H9 (cell line): ENCODE measurements around the gene FILIP1. TPM values are rescaled to one million over a fixed set of nuclear protein-coding genes. Genes with fewer than 3 reads are reported as not detected.

Experiments
- DNase-seq: peaks from one replicate; pipeline ENCODE4 v3.0.0-alpha.2; 2017
- H2AFZ ChIP-seq: one replicate; pipeline ENCODE4 v1.6.1; 2013; ENCODE audit warnings: mild to moderate bottlenecking, low read length, control low read depth, moderate library complexity
- H2AK5ac ChIP-seq: 2 replicates; pipeline ENCODE4 v1.6.1; 2013; ENCODE audit warnings: low read length, control low read depth, mixed read lengths; ENCODE audit not compliant: insufficient read length
- H2BK120ac ChIP-seq: one replicate; pipeline ENCODE4 v1.6.1; 2013; ENCODE audit warnings: low read depth, mild to moderate bottlenecking, low read length, control low read depth, inconsistent platforms; ENCODE audit not compliant: poor library complexity, severe bottlenecking
- H2BK12ac ChIP-seq: 2 replicates; pipeline ENCODE4 v1.6.1; 2013; ENCODE audit warnings: low read length, control low read depth, mixed read lengths, low read depth; ENCODE audit not compliant: insufficient read length
- H2BK15ac ChIP-seq: 2 replicates; pipeline ENCODE4 v1.6.1; 2013; ENCODE audit warnings: low read depth, low read length, control low read depth
- H2BK20ac ChIP-seq: one replicate; pipeline ENCODE4 v1.6.1; 2013; ENCODE audit warnings: low read depth, mild to moderate bottlenecking, low read length, control low read depth, inconsistent platforms; ENCODE audit not compliant: poor library complexity, severe bottlenecking
- H2BK5ac ChIP-seq: 2 replicates; pipeline ENCODE4 v1.6.1; 2013; ENCODE audit warnings: low read length, control low read depth, mixed read lengths; ENCODE audit not compliant: insufficient read length
- H3K14ac ChIP-seq: 2 replicates; pipeline ENCODE4 v1.6.1; 2013; ENCODE audit warnings: low read length, control low read depth; ENCODE audit not compliant: insufficient read depth
- H3K18ac ChIP-seq: 2 replicates; pipeline ENCODE4 v1.6.1; 2013; ENCODE audit warnings: low read depth, mild to moderate bottlenecking, mixed read lengths, low read length, control low read depth; ENCODE audit not compliant: insufficient read length
- H3K23ac ChIP-seq: 2 replicates; pipeline ENCODE4 v1.6.1; 2013; ENCODE audit warnings: low read length, control low read depth, mixed read lengths, low read depth; ENCODE audit not compliant: insufficient read length
- H3K23me2 ChIP-seq: 2 replicates; pipeline ENCODE4 v1.6.1; 2013; ENCODE audit warnings: low read depth, mild to moderate bottlenecking, mixed read lengths, low read length, control low read depth; ENCODE audit not compliant: insufficient read length, poor library complexity, severe bottlenecking
- H3K27ac ChIP-seq: 2 replicates; pipeline ENCODE4 v1.5.1; 2013; ENCODE audit warnings: low read length, control low read depth, mixed read lengths, low read depth; ENCODE audit not compliant: insufficient read length
- H3K27me3 ChIP-seq: 2 replicates; pipeline ENCODE4 v1.6.1; 2013; ENCODE audit warnings: low read length, control low read depth, inconsistent platforms; ENCODE audit not compliant: insufficient read depth
- H3K4ac ChIP-seq: 2 replicates; pipeline ENCODE4 v1.6.1; 2013; ENCODE audit warnings: low read depth, mild to moderate bottlenecking, control low read depth, inconsistent platforms, low read length, moderate library complexity
- H3K4me1 ChIP-seq: 2 replicates; pipeline ENCODE4 v1.6.1; 2013; ENCODE audit warnings: low read length, control low read depth, inconsistent platforms; ENCODE audit not compliant: insufficient read depth
- H3K4me2 ChIP-seq: 2 replicates; pipeline ENCODE4 v1.6.1; 2013; ENCODE audit warnings: low read length, control low read depth, mixed read lengths; ENCODE audit not compliant: insufficient read length, insufficient read depth
- H3K56ac ChIP-seq: 2 replicates; pipeline ENCODE4 v1.6.1; 2013; ENCODE audit warnings: low read depth, mild to moderate bottlenecking, mixed read lengths, low read length, control low read depth; ENCODE audit not compliant: insufficient read length
- H3K79me1 ChIP-seq: 2 replicates; pipeline ENCODE4 v1.6.1; 2013; ENCODE audit warnings: low read depth, mild to moderate bottlenecking, moderate library complexity, low read length, control low read depth, inconsistent platforms; ENCODE audit not compliant: insufficient read depth, poor library complexity, severe bottlenecking
- H3K79me2 ChIP-seq: 2 replicates; pipeline ENCODE4 v1.6.1; 2013; ENCODE audit warnings: low read length, control low read depth, inconsistent platforms; ENCODE audit not compliant: insufficient read depth
- H3K9ac ChIP-seq: 2 replicates; pipeline ENCODE4 v1.6.1; 2013; ENCODE audit warnings: low read length, control low read depth, mixed read lengths; ENCODE audit not compliant: insufficient read length; ENCODE audit errors: extremely low read depth
- H3K9me3 ChIP-seq: one replicate; pipeline ENCODE4 v1.6.1; 2013; ENCODE audit warnings: low read depth, low read length, inconsistent platforms; ENCODE audit not compliant: control insufficient read depth
- H3T11ph ChIP-seq: one replicate; pipeline ENCODE4 v1.6.1; 2013; ENCODE audit warnings: mild to moderate bottlenecking, low read length, control low read depth, inconsistent platforms
- H4K20me1 ChIP-seq: one replicate; pipeline ENCODE4 v1.6.1; 2013; ENCODE audit not compliant: control insufficient read depth, insufficient read length, insufficient read depth
- H4K5ac ChIP-seq: 2 replicates; pipeline ENCODE4 v1.6.1; 2013; ENCODE audit warnings: low read depth, mild to moderate bottlenecking, mixed read lengths, low read length, control low read depth; ENCODE audit not compliant: insufficient read length
- H4K8ac ChIP-seq: replicated peaks from 2 replicates; pipeline ENCODE4 v1.6.1; 2013; ENCODE audit warnings: low read length, control low read depth, mixed read lengths, low read depth; ENCODE audit not compliant: insufficient read length
- H4K91ac ChIP-seq: 2 replicates; pipeline ENCODE4 v1.6.1; 2013; ENCODE audit warnings: low read depth, mild to moderate bottlenecking, moderate library complexity, mixed read lengths, low read length, control low read depth; ENCODE audit not compliant: insufficient read length
- H3K27ac Mint-ChIP-seq, 3 experiments: 2 replicates in 2 of 3; 3 replicates in 1 of 3; pipeline ENCODE4 v1.8.0; 2020 to 2021; ENCODE audit warnings: mixed read lengths in 3 of 3, mild to moderate bottlenecking in 1 of 3, moderate library complexity in 1 of 3
- H3K27me3 Mint-ChIP-seq: 2 replicates; pipeline ENCODE4 v1.8.0; 2021; ENCODE audit warnings: low read depth, mild to moderate bottlenecking, moderate library complexity, mixed read lengths
- H3K36me3 Mint-ChIP-seq, 3 experiments: 2 replicates in 2 of 3; 3 replicates in 1 of 3; pipeline ENCODE4 v1.8.0; 2020 to 2021; ENCODE audit warnings: low read depth in 3 of 3, mixed read lengths in 3 of 3; ENCODE audit not compliant: insufficient read depth in 1 of 3
- H3K4me1 Mint-ChIP-seq, 2 experiments: 2 replicates each; pipeline ENCODE4 v1.8.0; 2020; ENCODE audit warnings: mixed read lengths in 2 of 2
- H3K4me3 Mint-ChIP-seq, 2 experiments: 2 replicates in 1 of 2; 3 replicates in 1 of 2; pipeline ENCODE4 v1.8.0; 2020 to 2021; ENCODE audit warnings: mild to moderate bottlenecking in 2 of 2, mixed read lengths in 2 of 2, moderate library complexity in 1 of 2
- H3K9me3 Mint-ChIP-seq, 2 experiments: 2 replicates in 1 of 2; 3 replicates in 1 of 2; pipeline ENCODE4 v1.8.0; 2020; ENCODE audit warnings: mild to moderate bottlenecking in 2 of 2, mixed read lengths in 2 of 2, moderate library complexity in 1 of 2
- CTCF ChIP-seq: fragments of 200-600 bp; sonication (generic); conservative IDR thresholded peaks from 3 replicates; pipeline ENCODE4 v1.8.0; 2021; ENCODE audit warnings: antibody characterized with exemption, mild to moderate bottlenecking
- WGBS: extraction: QIAGEN DNeasy Blood & Tissue Kit; methylation state at CpG from one replicate; pipeline ENCODE4 v1.1.7; 2013; ENCODE audit warnings: missing lambda C conversion rate, low lambda C conversion rate, mixed read lengths; ENCODE audit not compliant: insufficient read length; ENCODE audit errors: extremely low coverage; 5-methylcytosine and 5-hydroxymethylcytosine counted together
- total RNA-seq: library from RNA; stranded (reverse); gene quantifications from 2 replicates; pipeline ENCODE4 v1.2.1, GENCODE V29; 2021

The FILIP1 gene
- total RNA-seq, 1 experiment from 2014 or later: 10.5 TPM

GRCh38 chr6:75526502-75527127 lies 33.0 kb upstream of the FILIP1 start:
- WGBS: no CpG with 5 or more reads among the region's 4 CpGs
- no peak overlapping the region for H3K27ac Mint-ChIP-seq

More at GRCh38 chr6:75526502-75527127, 33.0 kb upstream of the FILIP1 start:
- no peak overlapping the region for H3K14ac ChIP-seq
- H4K20me1 ChIP-seq: no peaks in the 10 kb centered on the region
- no peak overlapping the region for H3K56ac ChIP-seq
- H2BK120ac ChIP-seq: no peak overlapping the region
- no peak overlapping the region for H2AK5ac ChIP-seq
- H3K79me1 ChIP-seq: no peaks in the 10 kb centered on the region
- H2BK5ac ChIP-seq: no peak overlapping the region
- Mint-ChIP-seq H3K9me3 (peaks cover 0 to 3% of the 10 kb centered on the region in 2 experiments; a peak in 1 of 5 replicates), H3K4me3 (no peak overlapping the region), H3K4me1 (peaks cover 0 to 9% of the 10 kb centered on the region in 2 experiments; a peak in 1 of 4 replicates), H3K36me3 (no peaks in the 10 kb centered on the region), H3K27me3 (no peaks in the 10 kb centered on the region)
- no peak overlapping the region for H3K4me2 ChIP-seq
- no peak overlapping the region for H4K91ac ChIP-seq
- H2BK15ac ChIP-seq: no peak overlapping the region
- H3K4me1 ChIP-seq: no peaks in the 10 kb centered on the region
- no peak overlapping the region for H3K4ac ChIP-seq
- no peak overlapping the region for H4K8ac ChIP-seq
- no peak overlapping the region for H3K18ac ChIP-seq
- no peak overlapping the region for H3K27ac ChIP-seq
- DNase-seq: peak; percentile 38
- H4K5ac ChIP-seq: no peak overlapping the region
- peak; percentile 90 for TF ChIP-seq CTCF
- H3K9me3 ChIP-seq: no peaks in the 10 kb centered on the region
- no peak overlapping the region for H3T11ph ChIP-seq
- H3K23ac ChIP-seq: no peak overlapping the region
- H2BK20ac ChIP-seq: no peak overlapping the region
- no peaks in the 10 kb centered on the region for H3K27me3 ChIP-seq
- H2BK12ac ChIP-seq: no peak overlapping the region
- H2AFZ ChIP-seq: no peak overlapping the region
- no peak overlapping the region for H3K9ac ChIP-seq
- H3K23me2 ChIP-seq: no peaks in the 10 kb centered on the region
- H3K79me2 ChIP-seq: no peaks in the 10 kb centered on the region
